Skeletal muscle satellite cell (primary cell): ENCODE data around the gene HINT3.

ENCODE experiments used
- H3K27me3 ChIP-seq: 2 replicates; pipeline ENCODE4 v1.7.0; 2013; ENCODE audit warnings: low read length; ENCODE audit not compliant: control insufficient read depth, insufficient read depth
- H3K36me3 ChIP-seq: 2 replicates; pipeline ENCODE4 v1.7.0; 2013; ENCODE audit warnings: mild to moderate bottlenecking, control low read depth, low read length; ENCODE audit not compliant: insufficient read depth
- H3K4me1 ChIP-seq: 2 replicates; pipeline ENCODE4 v1.7.0; 2013; ENCODE audit warnings: low read length; ENCODE audit not compliant: control insufficient read depth, insufficient read depth
- H3K4me2 ChIP-seq: 2 replicates; pipeline ENCODE4 v1.7.0; 2013; ENCODE audit warnings: mild to moderate bottlenecking, low read length
- H3K4me3 ChIP-seq: 2 replicates; pipeline ENCODE4 v1.7.0; 2013; ENCODE audit warnings: low read length
- H3K9ac ChIP-seq: 2 replicates; pipeline ENCODE4 v1.7.0; 2013; ENCODE audit warnings: mild to moderate bottlenecking, low read depth, low read length, moderate library complexity
- H3K9me3 ChIP-seq: replicated peaks from 2 replicates; pipeline ENCODE4 v1.7.0; 2013; ENCODE audit warnings: mild to moderate bottlenecking, control low read depth, low read length

Gene HINT3

DNA sequence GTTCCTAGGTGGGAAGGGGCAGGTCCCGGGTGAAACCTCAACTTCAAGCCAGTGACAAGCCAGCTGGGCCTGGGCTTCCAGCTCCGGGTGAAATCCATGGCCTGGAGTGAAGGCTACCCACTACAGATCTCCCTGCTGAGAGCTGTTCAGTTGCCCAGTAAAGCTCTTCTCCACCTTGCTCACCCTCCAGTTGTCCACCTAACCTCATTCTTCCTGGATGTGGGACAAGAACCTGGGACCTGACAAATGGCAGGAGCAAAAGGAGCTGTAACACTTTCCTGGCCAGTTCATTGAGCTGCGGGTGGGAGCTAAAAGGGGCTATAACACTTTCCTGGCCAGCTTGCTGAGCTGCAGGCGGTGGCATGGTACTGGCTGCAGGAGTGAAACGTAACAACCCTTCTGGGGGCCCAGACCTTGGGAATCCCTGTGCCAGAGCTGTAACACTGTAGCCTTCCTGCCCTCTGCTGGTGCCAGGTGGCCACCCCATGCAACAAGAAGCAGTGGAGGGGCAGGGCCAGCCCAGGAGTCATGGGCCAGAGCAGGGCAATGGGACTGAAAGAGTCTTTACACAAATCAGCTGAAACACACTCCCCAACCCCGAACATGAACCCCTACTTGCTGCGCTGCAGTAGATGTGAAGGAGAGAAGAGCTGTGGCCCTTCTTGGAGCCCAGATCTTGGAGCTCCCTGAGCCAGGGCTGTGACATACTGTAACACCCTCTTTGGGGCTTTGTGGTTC, 3.6 kb upstream of the HINT3 start:
- Histone ChIP-seq H3K4me1 (peaks cover 11% of the 10 kb centered on the region), H3K4me2 (no peak overlapping the region), H3K36me3 (no peaks in the 10 kb centered on the region), H3K27me3 (no peaks in the 10 kb centered on the region), H3K9me3 (no peaks in the 10 kb centered on the region), H3K9ac (no peak overlapping the region), H3K4me3 (no peak overlapping the region)

DNA sequence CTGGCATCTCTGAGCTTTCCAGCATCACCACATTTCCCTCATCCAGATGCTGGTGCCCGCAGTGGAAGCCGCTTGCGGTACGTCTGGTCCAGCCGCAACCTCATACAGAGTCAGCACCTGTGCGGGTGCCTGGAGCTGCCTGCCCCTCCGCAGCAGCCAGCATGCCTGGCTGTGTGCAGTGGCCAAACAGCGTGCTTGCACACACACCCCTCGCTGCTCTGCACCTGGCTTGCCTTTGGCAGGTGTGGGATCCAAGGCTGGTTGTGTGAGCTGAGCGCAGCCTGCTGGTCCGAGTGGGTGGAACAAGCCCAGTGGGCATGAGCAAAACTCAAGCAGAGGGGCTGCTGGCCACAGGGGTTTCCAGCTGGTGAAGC, 3.1 kb upstream of the HINT3 start:
- H3K4me2 ChIP-seq: no peak overlapping the region
- H3K4me1 ChIP-seq: peaks cover 13% of the 10 kb centered on the region
- no peaks in the 10 kb centered on the region for H3K27me3 ChIP-seq
- H3K4me3 ChIP-seq: no peak overlapping the region
- no peaks in the 10 kb centered on the region for H3K36me3 ChIP-seq
- no peaks in the 10 kb centered on the region for H3K9me3 ChIP-seq
- no peak overlapping the region for H3K9ac ChIP-seq

DNA sequence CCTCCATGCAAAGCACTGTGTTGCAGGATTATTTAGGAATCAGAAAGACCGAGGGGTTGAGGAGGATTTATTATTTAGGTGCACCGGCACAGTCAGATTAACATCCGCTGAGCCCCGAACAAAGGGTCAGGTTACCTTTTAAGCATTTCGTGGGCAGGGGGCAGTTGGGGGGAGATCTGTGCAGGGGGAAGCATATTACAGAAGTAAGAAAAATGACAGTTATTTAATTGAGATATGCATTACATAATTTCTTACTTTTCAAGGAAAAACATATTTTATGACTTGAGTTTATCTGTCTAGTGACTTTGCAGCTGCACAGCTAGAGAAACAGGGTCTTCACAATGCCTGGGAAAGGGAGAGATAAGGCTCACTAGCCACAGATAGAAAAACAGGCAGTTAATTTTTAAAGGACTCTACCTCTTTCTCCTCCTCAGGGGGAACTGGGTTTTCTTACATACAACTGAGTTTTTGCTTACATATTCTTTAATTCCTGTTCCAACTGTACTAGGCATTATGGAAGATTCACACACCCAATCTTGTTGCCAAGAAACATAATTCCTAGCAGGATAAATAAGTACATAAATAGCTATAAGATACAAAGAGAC, 1.7 kb upstream of the HINT3 start:
- H3K36me3 ChIP-seq: no peaks in the 10 kb centered on the region
- peaks cover 15% of the 10 kb centered on the region for H3K4me1 ChIP-seq
- no peaks in the 10 kb centered on the region for H3K27me3 ChIP-seq
- H3K4me2 ChIP-seq: no peak overlapping the region
- no peaks in the 10 kb centered on the region for H3K9me3 ChIP-seq
- no peak overlapping the region for H3K9ac ChIP-seq
- no peak overlapping the region for H3K4me3 ChIP-seq

DNA sequence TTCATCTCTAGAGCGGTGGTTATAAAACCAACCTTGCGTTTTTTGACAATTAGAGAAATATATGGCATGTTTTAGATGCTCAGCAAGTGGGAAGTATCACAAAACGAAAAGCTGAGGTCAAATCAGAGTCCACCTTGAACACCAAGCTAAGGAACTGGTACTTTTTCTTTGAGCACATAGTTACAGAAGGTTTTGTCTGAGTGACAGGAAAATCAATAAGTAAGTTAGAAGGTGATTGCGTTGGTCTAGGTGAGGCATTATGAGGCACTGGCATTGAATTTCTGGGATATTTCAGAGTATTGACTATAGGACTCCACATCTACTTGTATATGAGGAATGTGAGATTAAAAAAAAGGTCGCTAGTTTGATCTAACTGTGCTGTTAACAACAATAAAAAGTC, 597 bp upstream of the HINT3 start:
- no peaks in the 10 kb centered on the region for H3K9me3 ChIP-seq
- H3K4me2 ChIP-seq: peak overlapping the region; percentile 95
- peak overlapping the region; percentile 94 for H3K9ac ChIP-seq
- peaks cover 15% of the 10 kb centered on the region for H3K4me1 ChIP-seq
- H3K4me3 ChIP-seq: peak overlapping the region; percentile 91
- H3K27me3 ChIP-seq: no peaks in the 10 kb centered on the region
- H3K36me3 ChIP-seq: no peaks in the 10 kb centered on the region

DNA sequence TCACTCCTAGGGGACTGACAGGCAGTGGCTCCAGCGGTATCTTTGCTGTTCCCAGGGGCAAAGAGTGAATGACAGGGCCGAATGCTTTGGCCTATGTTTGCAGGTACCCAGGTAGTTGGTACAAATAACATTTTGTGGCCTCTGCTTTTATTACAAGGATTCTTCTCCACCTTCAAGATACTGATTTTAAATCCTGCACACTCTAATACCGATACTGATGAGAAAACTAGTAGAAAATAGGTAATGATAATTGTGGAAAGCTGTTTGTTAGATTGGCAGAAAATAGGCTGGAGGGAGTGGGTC, 772 bp downstream of the HINT3 start:
- Histone ChIP-seq H3K9me3 (no peaks in the 10 kb centered on the region), H3K4me2 (peak overlapping the region; percentile 95), H3K27me3 (no peaks in the 10 kb centered on the region), H3K36me3 (no peaks in the 10 kb centered on the region), H3K4me3 (peak overlapping the region; percentile 91), H3K9ac (peak overlapping the region; percentile 94), H3K4me1 (peaks cover 15% of the 10 kb centered on the region)

DNA sequence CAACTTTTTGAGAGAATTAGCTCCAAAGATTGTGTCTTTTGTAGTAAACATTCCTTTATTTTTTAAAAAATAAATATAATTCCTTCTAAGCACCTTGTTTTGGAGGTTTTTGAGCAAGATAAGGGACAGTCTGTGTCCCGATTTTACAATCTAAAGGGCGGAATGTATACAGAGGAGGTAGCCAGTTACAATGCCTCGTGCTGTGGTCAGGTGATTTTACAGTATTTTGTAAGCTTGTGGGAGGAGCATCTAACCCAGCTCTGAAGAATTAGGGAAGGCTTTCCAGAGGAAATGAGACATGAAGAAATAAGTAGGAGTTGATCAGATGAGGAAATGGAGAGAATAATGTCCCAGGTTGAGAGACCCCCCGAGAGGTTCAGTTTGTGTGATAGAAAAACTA, 1.3 kb downstream of the HINT3 start:
- Histone ChIP-seq H3K9me3 (no peaks in the 10 kb centered on the region), H3K9ac (peak overlapping the region; percentile 94), H3K4me3 (peak overlapping the region; percentile 91), H3K4me1 (peaks cover 15% of the 10 kb centered on the region), H3K36me3 (no peaks in the 10 kb centered on the region), H3K27me3 (no peaks in the 10 kb centered on the region), H3K4me2 (peak overlapping the region; percentile 95)

DNA sequence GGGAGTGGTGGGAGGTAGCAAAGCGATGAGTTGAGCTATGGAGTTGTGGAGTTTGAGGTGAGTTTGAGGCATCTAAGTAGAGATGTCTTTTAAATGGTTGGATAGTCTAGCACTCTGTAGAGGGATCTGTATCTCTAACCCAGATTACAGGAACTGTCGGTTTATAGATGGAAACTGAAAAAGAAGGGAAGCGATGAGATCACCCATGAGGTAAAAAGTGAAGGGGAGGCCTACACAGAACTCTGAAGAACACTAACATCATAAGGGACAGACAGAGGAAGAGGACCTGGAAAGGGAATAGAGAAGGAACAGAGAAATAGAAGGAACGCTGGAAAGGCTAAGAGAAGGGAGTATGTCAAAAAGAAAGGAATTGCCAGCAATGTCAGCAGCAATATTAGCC, 2.5 kb downstream of the HINT3 start:
- Histone ChIP-seq H3K4me2 (no peak overlapping the region), H3K9ac (no peak overlapping the region), H3K9me3 (no peaks in the 10 kb centered on the region), H3K27me3 (no peaks in the 10 kb centered on the region), H3K4me1 (peaks cover 15% of the 10 kb centered on the region), H3K4me3 (no peak overlapping the region), H3K36me3 (no peaks in the 10 kb centered on the region)

DNA sequence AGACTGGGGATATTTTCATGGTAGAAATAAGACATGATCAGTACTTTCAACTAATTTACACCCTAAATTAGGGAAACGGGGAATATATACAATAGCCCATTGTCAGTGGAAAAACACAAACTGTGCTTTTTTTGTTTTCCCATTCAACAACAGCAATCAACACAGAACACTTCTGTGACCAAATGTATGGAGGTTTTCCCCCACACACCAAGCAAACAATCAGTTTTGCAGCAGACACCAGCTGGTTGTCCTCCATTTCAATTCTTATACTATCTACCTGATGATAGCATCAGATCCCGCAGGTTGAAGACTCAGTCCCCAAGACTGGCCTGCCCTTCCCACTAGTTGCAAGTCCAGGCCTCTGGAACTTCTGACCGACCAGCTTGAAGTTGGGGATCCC, 4.5 kb downstream of the HINT3 start:
- H3K4me1 ChIP-seq: peaks cover 13% of the 10 kb centered on the region
- no peak overlapping the region for H3K4me3 ChIP-seq
- no peak overlapping the region for H3K4me2 ChIP-seq
- H3K36me3 ChIP-seq: no peaks in the 10 kb centered on the region
- no peak overlapping the region for H3K9ac ChIP-seq
- H3K27me3 ChIP-seq: no peaks in the 10 kb centered on the region
- H3K9me3 ChIP-seq: no peaks in the 10 kb centered on the region

DNA sequence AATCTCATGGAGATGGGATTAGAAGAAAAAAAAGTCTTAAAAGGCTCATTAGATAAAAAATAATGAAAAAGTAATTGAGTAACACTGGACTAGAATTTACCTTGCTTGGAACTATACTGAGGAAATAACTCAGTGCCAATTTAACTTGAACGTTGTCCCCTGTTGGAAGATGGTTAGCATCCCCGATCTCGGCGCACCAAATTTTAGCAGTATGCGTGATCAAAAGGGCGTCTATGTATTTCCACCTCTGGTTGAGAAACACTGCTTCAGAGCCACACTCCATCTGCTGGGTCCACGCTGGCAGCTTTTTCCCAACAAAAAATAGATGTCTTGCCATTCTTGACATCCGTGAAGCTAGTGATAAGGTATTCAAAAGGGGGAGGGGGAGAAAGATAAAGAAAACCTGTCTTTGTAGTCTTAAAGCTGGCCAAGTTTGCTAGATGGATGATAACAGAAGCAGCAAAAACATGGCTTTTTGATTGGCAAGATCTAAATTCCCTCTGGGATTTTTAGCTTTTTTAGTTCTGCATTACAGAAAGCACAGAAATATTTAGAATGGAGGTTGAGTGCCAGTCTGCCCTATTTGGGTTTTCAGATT, 6.4 kb downstream of the HINT3 start:
- H3K9ac ChIP-seq: no peak overlapping the region
- H3K36me3 ChIP-seq: no peaks in the 10 kb centered on the region
- H3K4me3 ChIP-seq: no peak overlapping the region
- H3K9me3 ChIP-seq: no peaks in the 10 kb centered on the region
- no peaks in the 10 kb centered on the region for H3K27me3 ChIP-seq
- H3K4me2 ChIP-seq: no peak overlapping the region
- H3K4me1 ChIP-seq: peaks cover 6% of the 10 kb centered on the region

DNA sequence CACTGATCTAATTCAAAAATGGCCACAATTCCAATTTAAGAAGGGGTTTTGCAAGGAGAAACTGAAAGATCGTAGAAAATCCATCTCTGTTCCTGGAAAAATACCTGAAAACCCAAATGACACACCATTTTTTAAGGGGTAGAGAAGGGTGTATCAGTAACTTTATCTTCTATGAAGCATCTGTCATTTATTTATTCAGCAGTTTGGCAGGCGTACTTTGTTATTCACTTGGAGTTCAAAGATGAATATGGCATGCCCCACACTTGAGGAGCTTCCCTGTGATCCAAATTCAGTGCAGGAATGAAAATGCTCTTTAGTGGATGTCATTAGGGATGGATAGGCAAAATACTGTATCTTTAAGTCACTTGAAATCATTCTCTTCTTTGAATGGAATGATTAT, 7.2 kb downstream of the HINT3 start:
- Histone ChIP-seq H3K4me2 (no peak overlapping the region), H3K36me3 (no peaks in the 10 kb centered on the region), H3K4me1 (no peaks in the 10 kb centered on the region), H3K9me3 (no peaks in the 10 kb centered on the region), H3K27me3 (no peaks in the 10 kb centered on the region), H3K9ac (no peak overlapping the region), H3K4me3 (no peak overlapping the region)

DNA sequence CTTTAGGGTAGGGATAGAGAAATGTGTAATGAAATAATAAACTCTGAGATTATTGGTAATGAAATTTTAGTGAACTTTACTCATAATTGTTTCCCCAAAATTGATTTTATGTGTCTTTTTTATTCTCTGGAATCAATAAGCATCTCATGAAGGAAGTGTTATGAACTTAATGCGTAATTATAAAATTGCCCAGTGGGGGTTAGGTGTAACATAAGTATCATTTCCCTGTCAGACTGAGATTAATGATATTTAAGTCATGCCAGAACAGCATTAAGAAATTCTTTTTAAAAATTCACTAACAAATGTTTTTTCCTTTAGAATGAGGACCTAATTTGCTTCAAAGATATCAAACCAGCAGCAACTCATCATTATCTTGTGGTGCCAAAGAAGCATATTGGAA, 10.0 kb downstream of the HINT3 start:
- no peaks in the 10 kb centered on the region for H3K4me1 ChIP-seq
- no peak overlapping the region for H3K4me3 ChIP-seq
- no peaks in the 10 kb centered on the region for H3K27me3 ChIP-seq
- H3K9ac ChIP-seq: no peak overlapping the region
- H3K4me2 ChIP-seq: no peak overlapping the region
- H3K36me3 ChIP-seq: no peaks in the 10 kb centered on the region
- H3K9me3 ChIP-seq: no peaks in the 10 kb centered on the region

DNA sequence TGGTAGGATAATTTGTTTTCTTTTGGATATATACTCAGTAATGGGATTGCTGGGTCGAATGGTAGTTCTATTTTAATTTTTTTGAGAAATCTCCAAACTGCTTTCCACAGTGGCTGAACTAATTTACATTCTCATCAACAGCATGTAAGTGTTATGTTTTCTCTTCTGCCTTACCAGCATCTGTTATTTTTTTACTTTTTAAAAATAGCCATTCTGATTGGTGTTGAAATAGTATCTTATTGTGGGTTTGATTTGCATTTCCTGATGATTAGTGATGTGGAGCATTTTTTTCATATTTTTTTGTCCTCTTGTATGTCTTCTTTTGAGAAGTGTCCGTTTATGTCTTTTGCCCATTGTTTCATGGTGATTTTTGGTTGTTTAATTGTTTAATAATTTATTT, 11.9 kb downstream of the HINT3 start:
- no peaks in the 10 kb centered on the region for H3K9me3 ChIP-seq
- H3K9ac ChIP-seq: no peak overlapping the region
- H3K4me1 ChIP-seq: no peaks in the 10 kb centered on the region
- no peaks in the 10 kb centered on the region for H3K27me3 ChIP-seq
- no peaks in the 10 kb centered on the region for H3K36me3 ChIP-seq
- H3K4me2 ChIP-seq: no peak overlapping the region
- no peak overlapping the region for H3K4me3 ChIP-seq
